ENCODE results near the gene FEN1.

DNA sequence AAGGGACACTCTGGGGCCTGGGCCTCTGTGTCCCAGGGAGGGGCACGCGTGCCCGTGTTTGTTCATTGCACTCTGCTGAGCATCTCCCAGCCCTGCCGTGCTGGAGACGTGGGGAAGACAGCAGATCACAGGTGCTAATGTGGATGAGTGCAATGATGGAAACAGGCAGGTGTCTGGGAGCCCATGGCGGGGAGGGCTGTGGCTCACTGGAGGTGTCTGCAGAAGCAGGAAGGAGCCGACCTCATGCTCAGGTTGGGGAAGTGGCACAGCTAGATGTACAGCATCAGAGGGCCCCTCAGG is 8.3 kb upstream of the FEN1 start:
- TF ChIP-seq, protein P1, sequence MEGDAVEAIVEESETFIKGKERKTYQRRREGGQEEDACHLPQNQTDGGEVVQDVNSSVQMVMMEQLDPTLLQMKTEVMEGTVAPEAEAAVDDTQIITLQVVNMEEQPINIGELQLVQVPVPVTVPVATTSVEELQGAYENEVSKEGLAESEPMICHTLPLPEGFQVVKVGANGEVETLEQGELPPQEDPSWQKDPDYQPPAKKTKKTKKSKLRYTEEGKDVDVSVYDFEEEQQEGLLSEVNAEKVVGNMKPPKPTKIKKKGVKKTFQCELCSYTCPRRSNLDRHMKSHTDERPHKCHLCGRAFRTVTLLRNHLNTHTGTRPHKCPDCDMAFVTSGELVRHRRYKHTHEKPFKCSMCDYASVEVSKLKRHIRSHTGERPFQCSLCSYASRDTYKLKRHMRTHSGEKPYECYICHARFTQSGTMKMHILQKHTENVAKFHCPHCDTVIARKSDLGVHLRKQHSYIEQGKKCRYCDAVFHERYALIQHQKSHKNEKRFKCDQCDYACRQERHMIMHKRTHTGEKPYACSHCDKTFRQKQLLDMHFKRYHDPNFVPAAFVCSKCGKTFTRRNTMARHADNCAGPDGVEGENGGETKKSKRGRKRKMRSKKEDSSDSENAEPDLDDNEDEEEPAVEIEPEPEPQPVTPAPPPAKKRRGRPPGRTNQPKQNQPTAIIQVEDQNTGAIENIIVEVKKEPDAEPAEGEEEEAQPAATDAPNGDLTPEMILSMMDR (IDR thresholded peaks at IDR 0.05): no peak
- TF ChIP-seq EZH2phosphoT487 (IDR thresholded peaks at IDR 0.05): no peak
- no peak for TF ChIP-seq EZH2 (IDR thresholded peaks at IDR 0.05)

All from neural progenitor cell (in vitro differentiated cells).